K562 (cell line): ENCODE data around the gene KLK6. TPM values are rescaled to one million over a fixed set of nuclear protein-coding genes. Genes with fewer than 3 reads are reported as not detected.

Experiments
- BCOR ChIP-seq: fragments of 450-650 bp; IDR thresholded peaks from 2 replicates; pipeline ENCODE4 v1.6.1; 2016
- CCNT2 ChIP-seq: IDR thresholded peaks from 2 replicates; pipeline ENCODE4 v1.6.1; 2011; ENCODE audit warnings: borderline replicate concordance, low read depth, mild to moderate bottlenecking, moderate library complexity, mixed read lengths, low read length; ENCODE audit not compliant: insufficient read length; ENCODE audit errors: extremely low read depth
- CHCHD3 ChIP-seq: fragments of 250-450 bp; sonication (Bioruptor Pico); IDR thresholded peaks from 2 replicates; pipeline ENCODE4 v2.1.2; 2022; ENCODE audit warnings: mild to moderate bottlenecking
- EGR1 ChIP-seq: fragments of 450-650 bp; conservative IDR thresholded peaks from 2 replicates; pipeline ENCODE4 v1.6.1; 2017; ENCODE audit warnings: mild to moderate bottlenecking
- HLTF ChIP-seq: fragments of 450-650 bp; IDR thresholded peaks from 2 replicates; pipeline ENCODE4 v1.6.1; 2016
- KLF1 ChIP-seq: fragments of 450-650 bp; IDR thresholded peaks from 2 replicates; pipeline ENCODE4 v1.6.1; 2016; ENCODE audit warnings: missing genetic modification characterization, missing compliant biosample characterization
- MAX ChIP-seq: sonication (generic); formaldehyde crosslinking; IDR thresholded peaks from 2 replicates; pipeline ENCODE4 v1.9.0; 2022; ENCODE audit warnings: mild to moderate bottlenecking, missing genetic modification reagents
- MAZ ChIP-seq, 2 experiments: fragments of 450-650 bp in 1 of 2; sonication (generic) in 1 of 2; formaldehyde crosslinking; IDR thresholded peaks in 1 of 2; conservative IDR thresholded peaks in 1 of 2; 2 replicates each; pipeline versions ENCODE4 v1.4.0 to v1.5.0; 2020; ENCODE audit warnings: mild to moderate bottlenecking in 1 of 2, missing genetic modification reagents in 1 of 2
- MEIS2 ChIP-seq: fragments of 450-650 bp; IDR thresholded peaks from 2 replicates; pipeline ENCODE4 v1.6.1; 2014; ENCODE audit warnings: mild to moderate bottlenecking; ENCODE audit not compliant: partially characterized antibody
- MIER1 ChIP-seq: fragments of 450-650 bp; IDR thresholded peaks from 2 replicates; pipeline ENCODE4 v1.6.1; 2016; ENCODE audit warnings: antibody characterized with exemption, mild to moderate bottlenecking, low read depth
- MNT ChIP-seq, 2 experiments: fragments of 450-650 bp; conservative IDR thresholded peaks; 2 replicates each; pipeline ENCODE4 v1.6.1; 2017; ENCODE audit warnings: mild to moderate bottlenecking in 2 of 2, moderate library complexity in 2 of 2
- MTA3 ChIP-seq: fragments of 450-650 bp; formaldehyde crosslinking; IDR thresholded peaks from 2 replicates; pipeline ENCODE4 v1.6.1; 2017; ENCODE audit warnings: mild to moderate bottlenecking, borderline replicate concordance
- MYC ChIP-seq, 2 experiments: fragments of 250-450 bp in 1 of 2; sonication (Bioruptor Pico) in 1 of 2; IDR thresholded peaks; 2 replicates each; pipeline versions ENCODE4 v1.5.1 to v1.6.1; 2012 to 2021; ENCODE audit warnings: low read depth in 2 of 2, borderline replicate concordance in 1 of 2, improper control_type of control experiment in 1 of 2, low read length in 1 of 2, mild to moderate bottlenecking in 1 of 2, moderate library complexity in 1 of 2
- NFIX ChIP-seq: fragments of 250-450 bp; sonication (Bioruptor Pico); IDR thresholded peaks from 2 replicates; pipeline ENCODE4 v1.4.0; 2020; ENCODE audit warnings: low read depth, mild to moderate bottlenecking, moderate library complexity
- OTX1 ChIP-seq: fragments of 450-650 bp; formaldehyde crosslinking; IDR thresholded peaks from 2 replicates; pipeline ENCODE4 v1.4.0; 2022; ENCODE audit warnings: mild to moderate bottlenecking
- PKNOX1 ChIP-seq: fragments of 450-650 bp; IDR thresholded peaks from 2 replicates; pipeline ENCODE4 v1.6.1; 2016
- PML ChIP-seq: IDR thresholded peaks from 2 replicates; pipeline ENCODE4 v1.6.1; 2012; ENCODE audit warnings: low read length, inconsistent platforms
- POLR2A ChIP-seq: fragments of 450-650 bp; conservative IDR thresholded peaks from 2 replicates; pipeline ENCODE4 v1.6.1; 2016
- POLR2G ChIP-seq: fragments of 200-400 bp; formaldehyde crosslinking; IDR thresholded peaks from 2 replicates; pipeline ENCODE4 v1.6.1; 2017; ENCODE audit warnings: low read depth, mild to moderate bottlenecking, antibody characterized with exemption, low read length, moderate library complexity
- SMARCE1 ChIP-seq: fragments of 450-650 bp; IDR thresholded peaks from 2 replicates; pipeline ENCODE4 v1.7.1; 2016; ENCODE audit warnings: mild to moderate bottlenecking
- SRF ChIP-seq, 2 experiments: fragments of 250-450, 450-650 bp in 1 of 2; sonication (Bioruptor Pico) in 1 of 2; sonication (generic) in 1 of 2; formaldehyde crosslinking; IDR thresholded peaks; 2 replicates each; pipeline versions ENCODE4 v1.5.0 to v1.5.1; 2020 to 2022; ENCODE audit warnings: mild to moderate bottlenecking in 1 of 2, missing genetic modification reagents in 1 of 2
- SUPT5H ChIP-seq: fragments of 450-650 bp; IDR thresholded peaks from 2 replicates; pipeline ENCODE4 v1.6.1; 2016
- TOE1 ChIP-seq, 2 experiments: fragments of 450-650 bp in 1 of 2; sonication (generic) in 1 of 2; formaldehyde crosslinking in 1 of 2; IDR thresholded peaks; 2 replicates each; pipeline versions ENCODE4 v1.7.1 to v1.8.0; 2016 to 2022; ENCODE audit warnings: borderline replicate concordance in 2 of 2, mild to moderate bottlenecking in 2 of 2, antibody characterized with exemption in 1 of 2, inconsistent platforms in 1 of 2, low read depth in 1 of 2, missing genetic modification reagents in 1 of 2, moderate library complexity in 1 of 2
- ZFPM2 ChIP-seq: fragments of 250-450 bp; sonication (Bioruptor Pico); IDR thresholded peaks from 2 replicates; pipeline ENCODE4 v1.5.1; 2022; ENCODE audit warnings: mild to moderate bottlenecking
- polyA plus RNA-seq, 8 experiments: library from polyadenylated mRNA; depleted of rRNA in 4 of 8; stranded (reverse) in 5 of 8; unstranded in 3 of 8; fragments of >200 nt; fragmentation: Nextera tagmentation in 2 of 8; fragmentation: Illumina TruSeq in 1 of 8; extraction: Ambion mirVana in 2 of 8; extraction: Trizol in 1 of 8; gene quantifications; 2 replicates each; pipeline versions ENCODE4 v1.2.1 to v1.2.3, GENCODE V29; 2011 to 2014; ENCODE audit warnings: inconsistent platforms in 1 of 8, missing spikeins in 1 of 8
- total RNA-seq, 7 experiments: library from RNA; depleted of rRNA in 6 of 7; stranded (reverse); fragments of >200 nt in 6 of 7; fragmentation: Illumina TruSeq in 2 of 7; extraction: Trizol in 2 of 7; gene quantifications; 2 replicates each; pipeline versions ENCODE4 v1.2.1 to v1.2.3, GENCODE V29; 2011 to 2021; ENCODE audit warnings: low replicate concordance in 1 of 7
- TF ChIP-seq, protein P1 (sequence below): sonication (generic); formaldehyde crosslinking; IDR thresholded peaks from 2 replicates; pipeline ENCODE4 v1.8.0; 2022; ENCODE audit warnings: missing genetic modification reagents, mild to moderate bottlenecking, moderate library complexity, borderline replicate concordance

KLK6 gene
- total and polyA plus RNA-seq, 9 of the 15 experiments (the other 6 are each of a cell fraction or from before 2014, with no cell fraction given), result not detected

- TF ChIP-seq SUPT5H, result peak; percentile 62; the same call in 1 of the 2 replicates
- TF ChIP-seq CCNT2, result peak; percentile 34
- TF ChIP-seq MEIS2, result peak; percentile 37
- peak; percentile 59; the same call in 1 of the 2 replicates for TF ChIP-seq MYC (IDR thresholded peaks at IDR 0.05; ENCODE audit: low read depth, low read length)
- TF ChIP-seq MYC (CRISPR knock-in tag; IDR thresholded peaks at IDR 0.05; ENCODE audit: borderline replicate concordance, low read depth), result no peak
- peak; percentile 89 for TF ChIP-seq PKNOX1
- TF ChIP-seq POLR2A, result peak; percentile 60
- no peak for TF ChIP-seq PML
- TF ChIP-seq POLR2G, result peak; percentile 73
- no peak for TF ChIP-seq MAX (CRISPR knock-in tag)
- TF ChIP-seq SMARCE1, result 0 out of 2 replicates have a peak, but pooled peaks have one; percentile 6
- TF ChIP-seq OTX1 (CRISPR knock-in tag), result no peak
- peak; percentile 63; the same call in 1 of the 2 replicates for TF ChIP-seq TOE1 (IDR thresholded peaks at IDR 0.05; ENCODE audit: borderline replicate concordance)
- no peak for TF ChIP-seq TOE1 (CRISPR knock-in tag; IDR thresholded peaks at IDR 0.05; ENCODE audit: borderline replicate concordance, low read depth)
- TF ChIP-seq MIER1, result no peak
- TF ChIP-seq, protein P1, sequence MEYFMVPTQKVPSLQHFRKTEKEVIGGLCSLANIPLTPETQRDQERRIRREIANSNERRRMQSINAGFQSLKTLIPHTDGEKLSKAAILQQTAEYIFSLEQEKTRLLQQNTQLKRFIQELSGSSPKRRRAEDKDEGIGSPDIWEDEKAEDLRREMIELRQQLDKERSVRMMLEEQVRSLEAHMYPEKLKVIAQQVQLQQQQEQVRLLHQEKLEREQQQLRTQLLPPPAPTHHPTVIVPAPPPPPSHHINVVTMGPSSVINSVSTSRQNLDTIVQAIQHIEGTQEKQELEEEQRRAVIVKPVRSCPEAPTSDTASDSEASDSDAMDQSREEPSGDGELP (CRISPR knock-in tag), result peak; percentile 58; the same call in 1 of the 2 replicates
- TF ChIP-seq KLF1 (tag), result peak; percentile 88
- TF ChIP-seq ZFPM2 (CRISPR knock-in tag), result 0 out of 2 replicates have a peak, but pooled peaks have one; percentile 23
- no peak for TF ChIP-seq CHCHD3
- peak; percentile 62 for TF ChIP-seq EGR1
- TF ChIP-seq HLTF, result no peak
- TF ChIP-seq BCOR, result 0 out of 2 replicates have a peak, but pooled peaks have one; percentile 49
- TF ChIP-seq MAZ (CRISPR knock-in tag; conservative IDR thresholded peaks at IDR 0.05 in 1 of 2, IDR thresholded peaks at IDR 0.05 in 1 of 2), result peak; percentile 16 to 56; a peak in 2 of 4 replicates
- TF ChIP-seq MNT (conservative IDR thresholded peaks at IDR 0.05), result peak; percentile 80 to 84
- peak in 1 of 2 experiments; percentile 81; a peak in 2 of 4 replicates for TF ChIP-seq SRF (CRISPR knock-in tag; IDR thresholded peaks at IDR 0.05)
- TF ChIP-seq NFIX, result no peak
- TF ChIP-seq MTA3, result 0 out of 2 replicates have a peak, but pooled peaks have one; percentile 58
Observed at GRCh38 chr19:51002542-51003311, 33.3 kb upstream of the KLK6 start (continued).
